K562 (cell line): ENCODE data around the gene YTHDC2.

Experiments
- CHD4 ChIP-seq: fragments of 200-600 bp; sonication (generic); IDR thresholded peaks from 3 replicates; pipeline ENCODE4 v1.6.1; 2012; ENCODE audit warnings: low read depth, mild to moderate bottlenecking, mixed read lengths, low read length, inconsistent platforms; ENCODE audit not compliant: insufficient read depth, insufficient replicate concordance, poor library complexity, severe bottlenecking
- CXXC5 ChIP-seq: fragments of 250-450 bp; sonication (Bioruptor Pico); IDR thresholded peaks from 2 replicates; pipeline ENCODE4 v1.8.0; 2022; ENCODE audit warnings: inconsistent platforms, mild to moderate bottlenecking, moderate library complexity
- HDAC6 ChIP-seq: IDR thresholded peaks from 2 replicates; pipeline ENCODE4 v1.6.1; 2012; ENCODE audit warnings: low read depth, mild to moderate bottlenecking, control low read depth, inconsistent platforms, low read length, moderate library complexity
- MAFK ChIP-seq: IDR thresholded peaks from 2 replicates; pipeline ENCODE4 v1.6.1; 2011; ENCODE audit warnings: low read length, improper control_type of control experiment
- RCOR1 ChIP-seq, 2 experiments: IDR thresholded peaks; 2 replicates each; pipeline ENCODE4 v1.6.1; 2012; ENCODE audit warnings: low read depth in 2 of 2, low read length in 2 of 2, borderline replicate concordance in 1 of 2, improper control_type of control experiment in 1 of 2
- SRSF1 ChIP-seq: fragments of 200-400 bp; formaldehyde crosslinking; IDR thresholded peaks from 2 replicates; pipeline ENCODE4 v1.6.1; 2017; ENCODE audit warnings: mild to moderate bottlenecking, low read depth, low read length, moderate library complexity
- TAF1 ChIP-seq: IDR thresholded peaks from 2 replicates; pipeline ENCODE4 v1.6.1; 2011; ENCODE audit warnings: mild to moderate bottlenecking, low read length, moderate library complexity; ENCODE audit not compliant: insufficient read depth, control insufficient read depth, severe bottlenecking; ENCODE audit errors: extremely low read depth
- ZKSCAN1 ChIP-seq: fragments of 150-350 bp; IDR thresholded peaks from 2 replicates; pipeline ENCODE4 v1.6.1; 2016; ENCODE audit warnings: low read depth, low read length
- TF ChIP-seq, protein P1 (sequence below): sonication (generic); formaldehyde crosslinking; IDR thresholded peaks from 2 replicates; pipeline ENCODE4 v1.8.1; 2023; ENCODE audit warnings: mild to moderate bottlenecking, missing genetic modification reagents
- TF ChIP-seq, protein P2 (sequence below), 3 experiments: IDR thresholded peaks in 2 of 3; conservative IDR thresholded peaks in 1 of 3; 2 replicates each; pipeline ENCODE4 v1.5.1; 2011 to 2012; ENCODE audit warnings: low read length in 3 of 3, mild to moderate bottlenecking in 3 of 3, control low read depth in 2 of 3, improper control_type of control experiment in 1 of 3, inconsistent platforms in 1 of 3, low read depth in 1 of 3, mixed read lengths in 1 of 3, moderate library complexity in 1 of 3; ENCODE audit not compliant: insufficient read depth in 2 of 3
- TF ChIP-seq, protein P3 (sequence below): sonication (generic); formaldehyde crosslinking; IDR thresholded peaks from 2 replicates; pipeline ENCODE4 v1.8.0; 2022; ENCODE audit warnings: missing genetic modification reagents, mild to moderate bottlenecking, borderline replicate concordance
- TF ChIP-seq, protein P4 (sequence below), 2 experiments: fragments of 450-650 bp in 1 of 2; sonication (generic) in 1 of 2; formaldehyde crosslinking in 1 of 2; IDR thresholded peaks in 1 of 2; conservative IDR thresholded peaks in 1 of 2; 2 replicates each; pipeline versions ENCODE4 v1.6.1 to v1.8.1; 2016 to 2023; ENCODE audit warnings: mild to moderate bottlenecking in 2 of 2, moderate library complexity in 2 of 2, inconsistent platforms in 1 of 2, missing genetic modification reagents in 1 of 2
- TF ChIP-seq, protein P5 (sequence below): sonication (generic); formaldehyde crosslinking; IDR thresholded peaks from 2 replicates; pipeline ENCODE4 v1.8.0; 2022; ENCODE audit warnings: missing genetic modification reagents, mild to moderate bottlenecking, borderline replicate concordance

DNA sequence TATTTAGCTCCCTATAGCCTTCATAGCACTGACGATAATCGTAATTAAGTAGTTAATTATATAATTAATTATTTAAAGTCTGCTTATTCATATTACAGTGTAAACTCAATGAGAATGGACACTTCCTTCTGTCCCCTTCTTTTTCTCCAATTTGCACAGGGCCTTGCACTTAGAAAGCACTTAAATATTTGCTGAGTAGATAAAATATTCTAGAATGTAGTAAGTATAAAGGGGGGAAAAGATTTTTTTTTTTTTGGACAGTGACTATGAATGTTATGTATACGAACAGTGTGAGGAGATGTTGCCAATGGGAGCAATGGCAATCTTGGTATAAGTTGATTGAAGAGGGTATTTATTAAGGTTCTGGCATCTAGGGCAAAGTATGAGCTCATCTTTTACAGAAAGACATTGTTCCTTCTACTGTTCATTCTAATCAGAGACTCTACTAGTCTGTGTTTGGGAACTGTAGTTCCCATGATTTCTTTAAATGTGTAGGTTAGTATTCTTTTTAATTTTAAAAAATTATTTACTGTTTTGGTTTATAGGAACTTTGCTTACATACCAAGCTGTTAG lies 49.4 kb downstream of the YTHDC2 start:
- TF ChIP-seq SRSF1 (no peak), TAF1 (no peak), CXXC5 (no peak), MAFK (no peak), CHD4 (no peak), HDAC6 (no peak), ZKSCAN1 (no peak), RCOR1 (IDR thresholded peaks at IDR 0.05; ENCODE audit: borderline replicate concordance in 1 of 2, low read depth in 2 of 2, low read length in 2 of 2) (no peak)
- TF ChIP-seq, protein P1, sequence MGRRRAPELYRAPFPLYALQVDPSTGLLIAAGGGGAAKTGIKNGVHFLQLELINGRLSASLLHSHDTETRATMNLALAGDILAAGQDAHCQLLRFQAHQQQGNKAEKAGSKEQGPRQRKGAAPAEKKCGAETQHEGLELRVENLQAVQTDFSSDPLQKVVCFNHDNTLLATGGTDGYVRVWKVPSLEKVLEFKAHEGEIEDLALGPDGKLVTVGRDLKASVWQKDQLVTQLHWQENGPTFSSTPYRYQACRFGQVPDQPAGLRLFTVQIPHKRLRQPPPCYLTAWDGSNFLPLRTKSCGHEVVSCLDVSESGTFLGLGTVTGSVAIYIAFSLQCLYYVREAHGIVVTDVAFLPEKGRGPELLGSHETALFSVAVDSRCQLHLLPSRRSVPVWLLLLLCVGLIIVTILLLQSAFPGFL (CRISPR knock-in tag): no peak
- TF ChIP-seq, protein P2, sequence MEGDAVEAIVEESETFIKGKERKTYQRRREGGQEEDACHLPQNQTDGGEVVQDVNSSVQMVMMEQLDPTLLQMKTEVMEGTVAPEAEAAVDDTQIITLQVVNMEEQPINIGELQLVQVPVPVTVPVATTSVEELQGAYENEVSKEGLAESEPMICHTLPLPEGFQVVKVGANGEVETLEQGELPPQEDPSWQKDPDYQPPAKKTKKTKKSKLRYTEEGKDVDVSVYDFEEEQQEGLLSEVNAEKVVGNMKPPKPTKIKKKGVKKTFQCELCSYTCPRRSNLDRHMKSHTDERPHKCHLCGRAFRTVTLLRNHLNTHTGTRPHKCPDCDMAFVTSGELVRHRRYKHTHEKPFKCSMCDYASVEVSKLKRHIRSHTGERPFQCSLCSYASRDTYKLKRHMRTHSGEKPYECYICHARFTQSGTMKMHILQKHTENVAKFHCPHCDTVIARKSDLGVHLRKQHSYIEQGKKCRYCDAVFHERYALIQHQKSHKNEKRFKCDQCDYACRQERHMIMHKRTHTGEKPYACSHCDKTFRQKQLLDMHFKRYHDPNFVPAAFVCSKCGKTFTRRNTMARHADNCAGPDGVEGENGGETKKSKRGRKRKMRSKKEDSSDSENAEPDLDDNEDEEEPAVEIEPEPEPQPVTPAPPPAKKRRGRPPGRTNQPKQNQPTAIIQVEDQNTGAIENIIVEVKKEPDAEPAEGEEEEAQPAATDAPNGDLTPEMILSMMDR (IDR thresholded peaks at IDR 0.05 in 2 of 3, conservative IDR thresholded peaks at IDR 0.05 in 1 of 3; ENCODE audit: insufficient read depth in 2 of 3, low read depth in 1 of 3, low read length in 3 of 3): no peak
- TF ChIP-seq, protein P3, sequence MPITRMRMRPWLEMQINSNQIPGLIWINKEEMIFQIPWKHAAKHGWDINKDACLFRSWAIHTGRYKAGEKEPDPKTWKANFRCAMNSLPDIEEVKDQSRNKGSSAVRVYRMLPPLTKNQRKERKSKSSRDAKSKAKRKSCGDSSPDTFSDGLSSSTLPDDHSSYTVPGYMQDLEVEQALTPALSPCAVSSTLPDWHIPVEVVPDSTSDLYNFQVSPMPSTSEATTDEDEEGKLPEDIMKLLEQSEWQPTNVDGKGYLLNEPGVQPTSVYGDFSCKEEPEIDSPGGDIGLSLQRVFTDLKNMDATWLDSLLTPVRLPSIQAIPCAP: no peak
- TF ChIP-seq, protein P4, sequence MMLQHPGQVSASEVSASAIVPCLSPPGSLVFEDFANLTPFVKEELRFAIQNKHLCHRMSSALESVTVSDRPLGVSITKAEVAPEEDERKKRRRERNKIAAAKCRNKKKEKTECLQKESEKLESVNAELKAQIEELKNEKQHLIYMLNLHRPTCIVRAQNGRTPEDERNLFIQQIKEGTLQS (IDR thresholded peaks at IDR 0.05): no peak
- TF ChIP-seq, protein P4 (CRISPR knock-in tag; conservative IDR thresholded peaks at IDR 0.05): no peak
- TF ChIP-seq, protein P5, sequence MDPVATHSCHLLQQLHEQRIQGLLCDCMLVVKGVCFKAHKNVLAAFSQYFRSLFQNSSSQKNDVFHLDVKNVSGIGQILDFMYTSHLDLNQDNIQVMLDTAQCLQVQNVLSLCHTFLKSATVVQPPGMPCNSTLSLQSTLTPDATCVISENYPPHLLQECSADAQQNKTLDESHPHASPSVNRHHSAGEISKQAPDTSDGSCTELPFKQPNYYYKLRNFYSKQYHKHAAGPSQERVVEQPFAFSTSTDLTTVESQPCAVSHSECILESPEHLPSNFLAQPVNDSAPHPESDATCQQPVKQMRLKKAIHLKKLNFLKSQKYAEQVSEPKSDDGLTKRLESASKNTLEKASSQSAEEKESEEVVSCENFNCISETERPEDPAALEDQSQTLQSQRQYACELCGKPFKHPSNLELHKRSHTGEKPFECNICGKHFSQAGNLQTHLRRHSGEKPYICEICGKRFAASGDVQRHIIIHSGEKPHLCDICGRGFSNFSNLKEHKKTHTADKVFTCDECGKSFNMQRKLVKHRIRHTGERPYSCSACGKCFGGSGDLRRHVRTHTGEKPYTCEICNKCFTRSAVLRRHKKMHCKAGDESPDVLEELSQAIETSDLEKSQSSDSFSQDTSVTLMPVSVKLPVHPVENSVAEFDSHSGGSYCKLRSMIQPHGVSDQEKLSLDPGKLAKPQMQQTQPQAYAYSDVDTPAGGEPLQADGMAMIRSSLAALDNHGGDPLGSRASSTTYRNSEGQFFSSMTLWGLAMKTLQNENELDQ (CRISPR knock-in tag): no peak
